HepG2 (cell line): ENCODE results near the gene SMAD3. TPM values are rescaled to one million over a fixed set of nuclear protein-coding genes. Genes with fewer than 3 reads are reported as not detected.

ENCODE experiments used
- CCDC6 ChIP-seq: sonication (generic); formaldehyde crosslinking; IDR thresholded peaks from 2 replicates; pipeline ENCODE4 v1.8.1; 2022; ENCODE audit warnings: mild to moderate bottlenecking, missing genetic modification reagents, moderate library complexity
- ESRRA ChIP-seq: sonication (generic); formaldehyde crosslinking; IDR thresholded peaks from 2 replicates; pipeline ENCODE4 v1.5.1; 2020; ENCODE audit warnings: mild to moderate bottlenecking, low read depth, missing genetic modification reagents
- FOXA1 ChIP-seq, 2 experiments: fragments of 450-650 bp in 1 of 2; sonication (generic) in 1 of 2; formaldehyde crosslinking in 1 of 2; IDR thresholded peaks; 2 replicates each; pipeline versions ENCODE4 v1.4.0 to v1.6.1; 2016 to 2020; ENCODE audit warnings: missing genetic modification reagents in 1 of 2
- FOXK2 ChIP-seq: fragments of 450-650 bp; IDR thresholded peaks from 2 replicates; pipeline ENCODE4 v1.6.1; 2016
- HCFC1 ChIP-seq: fragments of 150-350 bp; IDR thresholded peaks from 2 replicates; pipeline ENCODE4 v1.6.1; 2014; ENCODE audit warnings: low read depth, low read length
- HNF4A ChIP-seq: sonication (generic); formaldehyde crosslinking; IDR thresholded peaks from 2 replicates; pipeline ENCODE4 v1.4.0; 2020; ENCODE audit warnings: missing genetic modification reagents
- MIER3 ChIP-seq: IDR thresholded peaks from 2 replicates; pipeline ENCODE4 v1.6.1; 2016; ENCODE audit warnings: missing compliant biosample characterization, borderline replicate concordance
- NFKB2 ChIP-seq: sonication (generic); formaldehyde crosslinking; IDR thresholded peaks from 2 replicates; pipeline ENCODE4 v1.4.0; 2020; ENCODE audit warnings: missing genetic modification reagents, borderline replicate concordance
- RARA ChIP-seq: IDR thresholded peaks from 2 replicates; pipeline ENCODE4 v1.6.1; 2016; ENCODE audit warnings: missing genetic modification reagents, missing compliant biosample characterization
- RXRB ChIP-seq: IDR thresholded peaks from 2 replicates; pipeline ENCODE4 v1.6.1; 2016; ENCODE audit warnings: borderline replicate concordance, missing genetic modification reagents, missing compliant biosample characterization
- ZFP36L2 ChIP-seq: sonication (generic); formaldehyde crosslinking; IDR thresholded peaks from 2 replicates; pipeline ENCODE4 v1.4.0; 2020; ENCODE audit warnings: missing genetic modification reagents
- ZNF264 ChIP-seq: sonication (generic); formaldehyde crosslinking; IDR thresholded peaks from 2 replicates; pipeline ENCODE4 v1.4.0; 2020; ENCODE audit warnings: missing genetic modification reagents
- ZNF501 ChIP-seq: sonication (generic); formaldehyde crosslinking; IDR thresholded peaks from 2 replicates; pipeline ENCODE4 v1.5.1; 2020; ENCODE audit warnings: mild to moderate bottlenecking, moderate library complexity, missing genetic modification reagents
- ZNF556 ChIP-seq: sonication (generic); formaldehyde crosslinking; IDR thresholded peaks from 2 replicates; pipeline ENCODE4 v1.4.0; 2020; ENCODE audit warnings: mild to moderate bottlenecking, missing genetic modification reagents, borderline replicate concordance
- ZNF567 ChIP-seq: sonication (generic); formaldehyde crosslinking; IDR thresholded peaks from 2 replicates; pipeline ENCODE4 v1.8.1; 2023; ENCODE audit warnings: mild to moderate bottlenecking, missing genetic modification reagents, borderline replicate concordance
- ZNF709 ChIP-seq: sonication (generic); formaldehyde crosslinking; IDR thresholded peaks from 2 replicates; pipeline ENCODE4 v1.5.0; 2020; ENCODE audit warnings: mild to moderate bottlenecking, missing genetic modification reagents
- polyA plus RNA-seq, 8 experiments: library from polyadenylated mRNA; depleted of rRNA in 3 of 8; stranded (reverse) in 7 of 8; unstranded in 1 of 8; fragments of >200 nt; fragmentation: Illumina TruSeq in 4 of 8; extraction: Trizol in 4 of 8; gene quantifications; 2 replicates each; pipeline versions ENCODE4 v1.2.1 to v1.2.3, GENCODE V29; 2011 to 2016; ENCODE audit warnings: low read depth in 4 of 8, missing spikeins in 1 of 8, mixed read lengths in 1 of 8; ENCODE audit not compliant: insufficient read depth in 1 of 8
- total RNA-seq, 5 experiments: library from RNA; depleted of rRNA; stranded (reverse); fragments of >200 nt; fragmentation: Illumina TruSeq; extraction: Trizol; gene quantifications; 2 replicates each; pipeline ENCODE4 v1.2.3, GENCODE V29; 2016; ENCODE audit warnings: low read depth in 1 of 5
- TF ChIP-seq, protein P1 (sequence below): IDR thresholded peaks from 2 replicates; pipeline ENCODE4 v1.6.1; 2016; ENCODE audit warnings: low read depth, missing genetic modification reagents, missing compliant biosample characterization
- TF ChIP-seq, protein P2 (sequence below): sonication (generic); formaldehyde crosslinking; IDR thresholded peaks from 2 replicates; pipeline ENCODE4 v1.4.0; 2020; ENCODE audit warnings: missing genetic modification reagents, low read depth, mild to moderate bottlenecking, borderline replicate concordance
- TF ChIP-seq, protein P3 (sequence below): IDR thresholded peaks from 2 replicates; pipeline ENCODE4 v1.4.0; 2020; ENCODE audit warnings: mild to moderate bottlenecking, missing genetic modification reagents

Gene SMAD3
- total and polyA plus RNA-seq, 2 of the 13 experiments (the other 11 are each of a cell fraction or from before 2014, with no cell fraction given), result 8.6 to 56.3 TPM

DNA sequence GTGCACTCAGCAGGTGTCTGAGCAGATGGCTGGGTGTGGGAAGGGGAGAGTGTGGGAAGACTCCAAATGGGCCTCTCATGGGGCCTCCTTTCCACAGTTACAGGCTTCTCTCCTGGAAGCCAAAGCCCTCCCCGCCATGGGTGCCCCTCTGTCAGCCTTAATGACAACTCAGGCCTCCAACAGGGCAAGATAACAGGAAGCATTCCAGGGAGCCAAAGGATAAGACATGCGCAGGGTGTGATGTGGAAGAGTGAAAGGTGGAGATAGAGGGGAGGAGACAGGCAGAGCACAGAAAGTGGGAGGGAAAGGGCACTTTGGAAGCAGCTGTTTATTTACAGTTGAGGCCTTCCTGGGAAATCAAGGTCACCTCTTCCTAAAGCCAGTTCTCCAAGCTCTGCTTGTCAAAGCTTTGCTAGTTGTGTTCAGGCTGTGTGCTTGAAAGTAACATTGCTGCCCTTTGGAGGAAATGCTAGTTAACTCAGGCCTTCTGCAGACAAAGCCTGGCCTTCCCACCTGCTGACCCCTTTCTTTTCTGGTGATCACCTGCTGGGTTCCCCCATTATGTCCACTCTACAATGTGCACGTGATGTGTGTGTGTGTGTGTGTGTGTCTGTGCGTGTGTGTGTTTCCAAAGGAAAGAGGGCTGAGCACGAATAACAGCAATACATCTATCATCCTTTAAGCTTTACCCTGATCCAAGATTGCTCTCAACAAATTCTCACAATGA is 35.2 kb upstream of the SMAD3 start (continued):
- no peak for TF ChIP-seq FOXA1 (IDR thresholded peaks at IDR 0.05)
- peak; percentile 78 for TF ChIP-seq FOXA1 (CRISPR knock-in tag; IDR thresholded peaks at IDR 0.05)
- TF ChIP-seq, protein P1, sequence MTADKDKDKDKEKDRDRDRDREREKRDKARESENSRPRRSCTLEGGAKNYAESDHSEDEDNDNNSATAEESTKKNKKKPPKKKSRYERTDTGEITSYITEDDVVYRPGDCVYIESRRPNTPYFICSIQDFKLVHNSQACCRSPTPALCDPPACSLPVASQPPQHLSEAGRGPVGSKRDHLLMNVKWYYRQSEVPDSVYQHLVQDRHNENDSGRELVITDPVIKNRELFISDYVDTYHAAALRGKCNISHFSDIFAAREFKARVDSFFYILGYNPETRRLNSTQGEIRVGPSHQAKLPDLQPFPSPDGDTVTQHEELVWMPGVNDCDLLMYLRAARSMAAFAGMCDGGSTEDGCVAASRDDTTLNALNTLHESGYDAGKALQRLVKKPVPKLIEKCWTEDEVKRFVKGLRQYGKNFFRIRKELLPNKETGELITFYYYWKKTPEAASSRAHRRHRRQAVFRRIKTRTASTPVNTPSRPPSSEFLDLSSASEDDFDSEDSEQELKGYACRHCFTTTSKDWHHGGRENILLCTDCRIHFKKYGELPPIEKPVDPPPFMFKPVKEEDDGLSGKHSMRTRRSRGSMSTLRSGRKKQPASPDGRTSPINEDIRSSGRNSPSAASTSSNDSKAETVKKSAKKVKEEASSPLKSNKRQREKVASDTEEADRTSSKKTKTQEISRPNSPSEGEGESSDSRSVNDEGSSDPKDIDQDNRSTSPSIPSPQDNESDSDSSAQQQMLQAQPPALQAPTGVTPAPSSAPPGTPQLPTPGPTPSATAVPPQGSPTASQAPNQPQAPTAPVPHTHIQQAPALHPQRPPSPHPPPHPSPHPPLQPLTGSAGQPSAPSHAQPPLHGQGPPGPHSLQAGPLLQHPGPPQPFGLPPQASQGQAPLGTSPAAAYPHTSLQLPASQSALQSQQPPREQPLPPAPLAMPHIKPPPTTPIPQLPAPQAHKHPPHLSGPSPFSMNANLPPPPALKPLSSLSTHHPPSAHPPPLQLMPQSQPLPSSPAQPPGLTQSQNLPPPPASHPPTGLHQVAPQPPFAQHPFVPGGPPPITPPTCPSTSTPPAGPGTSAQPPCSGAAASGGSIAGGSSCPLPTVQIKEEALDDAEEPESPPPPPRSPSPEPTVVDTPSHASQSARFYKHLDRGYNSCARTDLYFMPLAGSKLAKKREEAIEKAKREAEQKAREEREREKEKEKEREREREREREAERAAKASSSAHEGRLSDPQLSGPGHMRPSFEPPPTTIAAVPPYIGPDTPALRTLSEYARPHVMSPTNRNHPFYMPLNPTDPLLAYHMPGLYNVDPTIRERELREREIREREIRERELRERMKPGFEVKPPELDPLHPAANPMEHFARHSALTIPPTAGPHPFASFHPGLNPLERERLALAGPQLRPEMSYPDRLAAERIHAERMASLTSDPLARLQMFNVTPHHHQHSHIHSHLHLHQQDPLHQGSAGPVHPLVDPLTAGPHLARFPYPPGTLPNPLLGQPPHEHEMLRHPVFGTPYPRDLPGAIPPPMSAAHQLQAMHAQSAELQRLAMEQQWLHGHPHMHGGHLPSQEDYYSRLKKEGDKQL (CRISPR knock-in tag), result peak; percentile 89; the same call in 1 of the 2 replicates
- 0 out of 2 replicates have a peak, but pooled peaks have one; percentile 20 for TF ChIP-seq FOXK2
- TF ChIP-seq ZNF501 (CRISPR knock-in tag), result 0 out of 2 replicates have a peak, but pooled peaks have one; percentile 10
- peak; percentile 70; the same call in 1 of the 2 replicates for TF ChIP-seq RARA
- peak; percentile 56; the same call in 1 of the 2 replicates for TF ChIP-seq ZNF264 (CRISPR knock-in tag)
- peak; percentile 40; the same call in 1 of the 2 replicates for TF ChIP-seq MIER3 (CRISPR knock-in tag)
- peak; percentile 46; the same call in 1 of the 2 replicates for TF ChIP-seq ZNF556 (CRISPR knock-in tag)
- TF ChIP-seq HCFC1, result no peak
- peak; percentile 30; the same call in 1 of the 2 replicates for TF ChIP-seq ZNF709
- TF ChIP-seq, protein P2, sequence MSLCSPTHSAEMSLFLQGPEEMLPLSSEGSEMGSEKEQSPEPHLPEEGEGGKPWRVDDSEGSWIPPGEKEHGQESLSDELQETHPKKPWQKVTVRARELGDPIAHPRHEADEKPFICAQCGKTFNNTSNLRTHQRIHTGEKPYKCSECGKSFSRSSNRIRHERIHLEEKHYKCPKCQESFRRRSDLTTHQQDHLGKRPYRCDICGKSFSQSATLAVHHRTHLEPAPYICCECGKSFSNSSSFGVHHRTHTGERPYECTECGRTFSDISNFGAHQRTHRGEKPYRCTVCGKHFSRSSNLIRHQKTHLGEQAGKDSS (CRISPR knock-in tag), result no peak; the same call in 1 of the 2 replicates
- TF ChIP-seq RXRB, result peak; percentile 72
- TF ChIP-seq HNF4A (CRISPR knock-in tag), result peak; percentile 77
- peak; percentile 84 for TF ChIP-seq ESRRA
- TF ChIP-seq NFKB2, result no peak
- peak; percentile 61; the same call in 1 of the 2 replicates for TF ChIP-seq ZNF567 (CRISPR knock-in tag)
- TF ChIP-seq, protein P3, sequence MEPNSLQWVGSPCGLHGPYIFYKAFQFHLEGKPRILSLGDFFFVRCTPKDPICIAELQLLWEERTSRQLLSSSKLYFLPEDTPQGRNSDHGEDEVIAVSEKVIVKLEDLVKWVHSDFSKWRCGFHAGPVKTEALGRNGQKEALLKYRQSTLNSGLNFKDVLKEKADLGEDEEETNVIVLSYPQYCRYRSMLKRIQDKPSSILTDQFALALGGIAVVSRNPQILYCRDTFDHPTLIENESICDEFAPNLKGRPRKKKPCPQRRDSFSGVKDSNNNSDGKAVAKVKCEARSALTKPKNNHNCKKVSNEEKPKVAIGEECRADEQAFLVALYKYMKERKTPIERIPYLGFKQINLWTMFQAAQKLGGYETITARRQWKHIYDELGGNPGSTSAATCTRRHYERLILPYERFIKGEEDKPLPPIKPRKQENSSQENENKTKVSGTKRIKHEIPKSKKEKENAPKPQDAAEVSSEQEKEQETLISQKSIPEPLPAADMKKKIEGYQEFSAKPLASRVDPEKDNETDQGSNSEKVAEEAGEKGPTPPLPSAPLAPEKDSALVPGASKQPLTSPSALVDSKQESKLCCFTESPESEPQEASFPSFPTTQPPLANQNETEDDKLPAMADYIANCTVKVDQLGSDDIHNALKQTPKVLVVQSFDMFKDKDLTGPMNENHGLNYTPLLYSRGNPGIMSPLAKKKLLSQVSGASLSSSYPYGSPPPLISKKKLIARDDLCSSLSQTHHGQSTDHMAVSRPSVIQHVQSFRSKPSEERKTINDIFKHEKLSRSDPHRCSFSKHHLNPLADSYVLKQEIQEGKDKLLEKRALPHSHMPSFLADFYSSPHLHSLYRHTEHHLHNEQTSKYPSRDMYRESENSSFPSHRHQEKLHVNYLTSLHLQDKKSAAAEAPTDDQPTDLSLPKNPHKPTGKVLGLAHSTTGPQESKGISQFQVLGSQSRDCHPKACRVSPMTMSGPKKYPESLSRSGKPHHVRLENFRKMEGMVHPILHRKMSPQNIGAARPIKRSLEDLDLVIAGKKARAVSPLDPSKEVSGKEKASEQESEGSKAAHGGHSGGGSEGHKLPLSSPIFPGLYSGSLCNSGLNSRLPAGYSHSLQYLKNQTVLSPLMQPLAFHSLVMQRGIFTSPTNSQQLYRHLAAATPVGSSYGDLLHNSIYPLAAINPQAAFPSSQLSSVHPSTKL, result peak; percentile 93
- TF ChIP-seq CCDC6 (CRISPR knock-in tag), result peak; percentile 21; the same call in 1 of the 2 replicates
- TF ChIP-seq ZFP36L2 (CRISPR knock-in tag), result no peak
